Stimulated activated CD8-positive, alpha-beta memory T cell treated with anti-CD3 and anti-CD28 coated beads, Interleukin-12 subunit alpha, Interleukin-12 subunit beta, amount 100 ng/mL, for 4 hours (primary cell): ENCODE data around the gene EIF3A.
"Not testable (repeated sequence)": the region's sequence is repeated elsewhere in the genome, so short reads cannot be mapped to it uniquely, and the experiment has no call there.

Experiments used
- DNase-seq: peaks from one replicate; pipeline ENCODE4 v3.0.0-alpha.2; 2020; ENCODE audit warnings: low read depth

Gene EIF3A

GRCh38 chr10:119100434-119101238 lies 20.0 kb upstream of the EIF3A start:
- DNase-seq: no peak

GRCh38 chr10:119098576-119098975 lies 18.0 kb upstream of the EIF3A start:
- no peak for DNase-seq

GRCh38 chr10:119096641-119097415 lies 16.2 kb upstream of the EIF3A start:
- not testable (repeated sequence) for DNase-seq

GRCh38 chr10:119095640-119096039 lies 15.0 kb upstream of the EIF3A start:
- DNase-seq: no peak

- DNase-seq: no peak
Measured at GRCh38 chr10:119090968-119091367, 10.4 kb upstream of the EIF3A start.

GRCh38 chr10:119090026-119090795 lies 9.6 kb upstream of the EIF3A start:
- no peak for DNase-seq

GRCh38 chr10:119087271-119087882 lies 6.8 kb upstream of the EIF3A start:
- no peak for DNase-seq

GRCh38 chr10:119084896-119085295 lies 4.3 kb upstream of the EIF3A start:
- DNase-seq: no peak

GRCh38 chr10:119079599-119080520 lies 757 bp downstream of the EIF3A start:
- peak; percentile 54 for DNase-seq

- no peak for DNase-seq
Measured at GRCh38 chr10:119078422-119079179, 2.0 kb downstream of the EIF3A start.

- DNase-seq: no peak
Measured at GRCh38 chr10:119073584-119073983, 7.0 kb downstream of the EIF3A start.

GRCh38 chr10:119070395-119071165 lies 10.0 kb downstream of the EIF3A start:
- no peak for DNase-seq

- no peak for DNase-seq
Measured at GRCh38 chr10:119061926-119062325, 18.7 kb downstream of the EIF3A start.

GRCh38 chr10:119061352-119061751 lies 19.3 kb downstream of the EIF3A start:
- no peak for DNase-seq

GRCh38 chr10:119060107-119060506 lies 20.5 kb downstream of the EIF3A start:
- no peak for DNase-seq

GRCh38 chr10:119059557-119059956 lies 21.1 kb downstream of the EIF3A start:
- DNase-seq: no peak

- DNase-seq: no peak
Measured at GRCh38 chr10:119058010-119058409, 22.6 kb downstream of the EIF3A start.

GRCh38 chr10:119055472-119055871 lies 25.1 kb downstream of the EIF3A start:
- no peak for DNase-seq

- DNase-seq: no peak
Measured at GRCh38 chr10:119051775-119052174, 28.8 kb downstream of the EIF3A start.
